HCT116 (cell line): ENCODE data around the gene U2AF1L4. TPM values are rescaled to one million over a fixed set of nuclear protein-coding genes. Genes with fewer than 3 reads are reported as not detected.

Source experiments
- ATAC-seq: fragments of 200-7000 bp; cut with Tn5 transposase; 2 replicates; pipeline ENCODE4 v1.9.1; 2020; ENCODE audit warnings: mild to moderate bottlenecking, moderate library complexity
- BruUV-seq: library from RNA; stranded (reverse); fragments of 400-500 nt; replicated peaks from 2 replicates; lab custom pipeline; 2021; lab: Mats Ljungman, UMichigan
- CTCF ChIA-PET: fragments of 300-600 bp; sonication (Branson Sonifier 250); formaldehyde crosslinking; loops from one replicate; lab custom pipeline; 2021; ENCODE audit warnings: antibody characterized with exemption; lab: Charles Lee
- POLR2A ChIA-PET: fragments of 300-600, 350-600 bp; sonication (Branson Sonifier 250); formaldehyde crosslinking; loops from one replicate; lab custom pipeline; 2021; ENCODE audit warnings: antibody characterized with exemption; lab: Charles Lee
- RAD21 ChIA-PET, 2 experiments: fragments of 300-600 bp; sonication (Branson Sonifier 250); formaldehyde crosslinking; loops; one replicate each; lab custom pipeline; 2023; ENCODE audit warnings: low total read pairs in 2 of 2; ENCODE audit not compliant: uncharacterized antibody in 2 of 2, unreplicated experiment in 2 of 2, low non-redundant PET in 1 of 2; lab: Charles Lee
- DNase-seq: peaks from one replicate; pipeline ENCODE4 v3.0.0-alpha.2; 2010; ENCODE audit warnings: low read depth, low spot score
- H2AFZ ChIP-seq: fragments of 200-600 bp; shearing (Covaris generic), sonication (generic); 2 replicates; pipeline ENCODE4 v1.6.1; 2017; ENCODE audit warnings: low read depth, mixed run types, mixed read lengths, antibody characterized with exemption, low read length; ENCODE audit not compliant: poor library complexity, severe bottlenecking
- H3K27ac ChIP-seq: 2 replicates; pipeline ENCODE4 v1.5.1; 2012; ENCODE audit warnings: low read depth, low read length
- H3K27me3 ChIP-seq: fragments of 200-600 bp; sonication (generic); 2 replicates; pipeline ENCODE4 v1.6.1; 2016; ENCODE audit warnings: mixed run types, low read length, mixed read lengths; ENCODE audit not compliant: insufficient read depth
- H3K36me3 ChIP-seq, 2 experiments: fragments of 200-500 bp in 1 of 2; fragments of 200-600 bp in 1 of 2; sonication (Bioruptor generic) in 1 of 2; sonication (generic) in 1 of 2; 2 replicates each; pipeline versions ENCODE4 v1.5.1 to v1.6.1; 2014 to 2016; ENCODE audit warnings: low read length in 2 of 2, inconsistent platforms in 1 of 2, mixed read lengths in 1 of 2, mixed run types in 1 of 2; ENCODE audit not compliant: insufficient read depth in 2 of 2, control insufficient read depth in 1 of 2
- H3K4me1 ChIP-seq, 2 experiments: fragments of 200-600 bp in 1 of 2; sonication (generic) in 1 of 2; 2 replicates each; pipeline versions ENCODE4 v1.5.1 to v1.6.1; 2012 to 2017; ENCODE audit warnings: low read length in 2 of 2, inconsistent platforms in 1 of 2, mild to moderate bottlenecking in 1 of 2, mixed read lengths in 1 of 2, mixed run types in 1 of 2, moderate library complexity in 1 of 2; ENCODE audit not compliant: insufficient read depth in 2 of 2, control insufficient read depth in 1 of 2
- H3K4me2 ChIP-seq: fragments of 200-600 bp; sonication (generic); 2 replicates; pipeline ENCODE4 v1.6.1; 2017; ENCODE audit warnings: mixed run types, low read length, mixed read lengths
- H3K4me3 ChIP-seq, 2 experiments: fragments of 200-600 bp in 1 of 2; sonication (generic) in 1 of 2; replicated peaks in 1 of 2; 2 replicates each; pipeline ENCODE4 v1.5.1; 2011 to 2016; ENCODE audit warnings: low read length in 2 of 2, control low read depth in 1 of 2, low read depth in 1 of 2, mild to moderate bottlenecking in 1 of 2, mixed read lengths in 1 of 2, mixed run types in 1 of 2
- H3K79me2 ChIP-seq: fragments of 200-600 bp; sonication (generic); 2 replicates; pipeline ENCODE4 v1.6.1; 2017; ENCODE audit warnings: mild to moderate bottlenecking, mixed run types, low read length, moderate library complexity, mixed read lengths; ENCODE audit not compliant: insufficient read depth
- H3K9ac ChIP-seq: fragments of 200-600 bp; sonication (generic); 2 replicates; pipeline ENCODE4 v1.6.1; 2016; ENCODE audit warnings: low read length, mixed read lengths
- H3K9me2 ChIP-seq: fragments of 200-600 bp; sonication (generic), shearing (Covaris generic); 2 replicates; pipeline ENCODE4 v1.6.1; 2017; ENCODE audit warnings: mixed run types, mild to moderate bottlenecking, moderate library complexity; ENCODE audit not compliant: insufficient read depth
- H3K9me3 ChIP-seq, 2 experiments: fragments of 200-500 bp in 1 of 2; fragments of 200-600 bp in 1 of 2; sonication (Bioruptor generic) in 1 of 2; sonication (generic) in 1 of 2; 2 replicates each; pipeline ENCODE4 v1.6.1; 2014 to 2017; ENCODE audit warnings: low read length in 2 of 2, mixed read lengths in 2 of 2, inconsistent platforms in 1 of 2, low read depth in 1 of 2, mild to moderate bottlenecking in 1 of 2, mixed run types in 1 of 2, moderate library complexity in 1 of 2; ENCODE audit not compliant: control insufficient read depth in 1 of 2, insufficient read depth in 1 of 2
- H4K20me1 ChIP-seq: fragments of 200-600 bp; sonication (generic), shearing (Covaris generic); 2 replicates; pipeline ENCODE4 v1.6.1; 2017; ENCODE audit warnings: mixed run types, mild to moderate bottlenecking, moderate library complexity; ENCODE audit not compliant: insufficient read depth
- CEBPB ChIP-seq: IDR thresholded peaks from 2 replicates; pipeline ENCODE4 v1.6.1; 2012; ENCODE audit warnings: low read depth
- EGR1 ChIP-seq: IDR thresholded peaks from 2 replicates; pipeline ENCODE4 v1.6.1; 2012; ENCODE audit warnings: low read depth
- EZH2 ChIP-seq: fragments of 200-600 bp; sonication (generic); IDR thresholded peaks from 2 replicates; pipeline ENCODE4 v1.6.1; 2017; ENCODE audit warnings: antibody characterized with exemption, mixed run types
- EZH2phosphoT487 ChIP-seq: fragments of 200-600 bp; IDR thresholded peaks from 2 replicates; pipeline ENCODE4 v1.6.1; 2018; ENCODE audit warnings: antibody characterized with exemption, borderline replicate concordance
- JUND ChIP-seq: IDR thresholded peaks from 2 replicates; pipeline ENCODE4 v1.6.1; 2012
- POLR2A ChIP-seq: IDR thresholded peaks from 2 replicates; pipeline ENCODE4 v1.7.0; 2011; ENCODE audit warnings: borderline replicate concordance; ENCODE audit not compliant: insufficient read depth, insufficient read length; ENCODE audit errors: extremely low read depth
- RAD21 ChIP-seq: IDR thresholded peaks from 2 replicates; pipeline ENCODE4 v1.6.1; 2012; ENCODE audit warnings: low read depth, mild to moderate bottlenecking
- SIN3A ChIP-seq: IDR thresholded peaks from 2 replicates; pipeline ENCODE4 v1.6.1; 2012; ENCODE audit warnings: low read depth
- SRF ChIP-seq: IDR thresholded peaks from 2 replicates; pipeline ENCODE4 v1.6.1; 2012; ENCODE audit warnings: low read depth
- TCF7L2 ChIP-seq: IDR thresholded peaks from 2 replicates; pipeline ENCODE4 v1.7.0; 2011; ENCODE audit warnings: borderline replicate concordance, inconsistent platforms; ENCODE audit not compliant: insufficient read depth, insufficient read length; ENCODE audit errors: extremely low read depth
- intact Hi-C: fragments of 100-400 bp; cut with micrococcal nuclease; formaldehyde crosslinking; loops from 2 replicates; pipeline ENCODE4 v1.10.0; 2022
- total RNA-seq: library from RNA; stranded (reverse); gene quantifications from one replicate; pipeline ENCODE4 v1.2.1, GENCODE V29; 2021; ENCODE audit not compliant: unreplicated experiment
- TF ChIP-seq, protein P1 (sequence below): IDR thresholded peaks from 2 replicates; pipeline ENCODE4 v1.6.1; 2012; ENCODE audit warnings: low read depth
- TF ChIP-seq, protein P2 (sequence below): IDR thresholded peaks from 2 replicates; pipeline ENCODE4 v1.6.1; 2011; ENCODE audit warnings: mild to moderate bottlenecking, low read length, moderate library complexity; ENCODE audit not compliant: insufficient replicate concordance; ENCODE audit errors: extremely low read depth
- TF ChIP-seq, protein P3 (sequence below): IDR thresholded peaks from 2 replicates; pipeline ENCODE4 v1.6.1; 2012
- TF ChIP-seq, protein P4 (sequence below), 3 experiments: fragments of 200-600 bp in 1 of 3; sonication (generic) in 1 of 3; IDR thresholded peaks in 2 of 3; conservative IDR thresholded peaks in 1 of 3; 2 replicates each; pipeline ENCODE4 v1.5.1; 2012 to 2017; ENCODE audit warnings: low read depth in 2 of 3, low read length in 2 of 3, antibody characterized with exemption in 1 of 3, borderline replicate concordance in 1 of 3, control low read depth in 1 of 3, mild to moderate bottlenecking in 1 of 3, mixed read lengths in 1 of 3, mixed run types in 1 of 3, moderate library complexity in 1 of 3; ENCODE audit not compliant: insufficient read depth in 1 of 3

Gene U2AF1L4
- total RNA-seq, 1 experiment from 2014 or later, result 15.6 TPM

GRCh38 chr19:35734889-35735288 is 10.3 kb downstream of the U2AF1L4 start (continued):
- TF ChIP-seq, protein P1, sequence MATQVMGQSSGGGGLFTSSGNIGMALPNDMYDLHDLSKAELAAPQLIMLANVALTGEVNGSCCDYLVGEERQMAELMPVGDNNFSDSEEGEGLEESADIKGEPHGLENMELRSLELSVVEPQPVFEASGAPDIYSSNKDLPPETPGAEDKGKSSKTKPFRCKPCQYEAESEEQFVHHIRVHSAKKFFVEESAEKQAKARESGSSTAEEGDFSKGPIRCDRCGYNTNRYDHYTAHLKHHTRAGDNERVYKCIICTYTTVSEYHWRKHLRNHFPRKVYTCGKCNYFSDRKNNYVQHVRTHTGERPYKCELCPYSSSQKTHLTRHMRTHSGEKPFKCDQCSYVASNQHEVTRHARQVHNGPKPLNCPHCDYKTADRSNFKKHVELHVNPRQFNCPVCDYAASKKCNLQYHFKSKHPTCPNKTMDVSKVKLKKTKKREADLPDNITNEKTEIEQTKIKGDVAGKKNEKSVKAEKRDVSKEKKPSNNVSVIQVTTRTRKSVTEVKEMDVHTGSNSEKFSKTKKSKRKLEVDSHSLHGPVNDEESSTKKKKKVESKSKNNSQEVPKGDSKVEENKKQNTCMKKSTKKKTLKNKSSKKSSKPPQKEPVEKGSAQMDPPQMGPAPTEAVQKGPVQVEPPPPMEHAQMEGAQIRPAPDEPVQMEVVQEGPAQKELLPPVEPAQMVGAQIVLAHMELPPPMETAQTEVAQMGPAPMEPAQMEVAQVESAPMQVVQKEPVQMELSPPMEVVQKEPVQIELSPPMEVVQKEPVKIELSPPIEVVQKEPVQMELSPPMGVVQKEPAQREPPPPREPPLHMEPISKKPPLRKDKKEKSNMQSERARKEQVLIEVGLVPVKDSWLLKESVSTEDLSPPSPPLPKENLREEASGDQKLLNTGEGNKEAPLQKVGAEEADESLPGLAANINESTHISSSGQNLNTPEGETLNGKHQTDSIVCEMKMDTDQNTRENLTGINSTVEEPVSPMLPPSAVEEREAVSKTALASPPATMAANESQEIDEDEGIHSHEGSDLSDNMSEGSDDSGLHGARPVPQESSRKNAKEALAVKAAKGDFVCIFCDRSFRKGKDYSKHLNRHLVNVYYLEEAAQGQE, result no peak
- TF ChIP-seq SRF, result no peak
- TF ChIP-seq, protein P2, sequence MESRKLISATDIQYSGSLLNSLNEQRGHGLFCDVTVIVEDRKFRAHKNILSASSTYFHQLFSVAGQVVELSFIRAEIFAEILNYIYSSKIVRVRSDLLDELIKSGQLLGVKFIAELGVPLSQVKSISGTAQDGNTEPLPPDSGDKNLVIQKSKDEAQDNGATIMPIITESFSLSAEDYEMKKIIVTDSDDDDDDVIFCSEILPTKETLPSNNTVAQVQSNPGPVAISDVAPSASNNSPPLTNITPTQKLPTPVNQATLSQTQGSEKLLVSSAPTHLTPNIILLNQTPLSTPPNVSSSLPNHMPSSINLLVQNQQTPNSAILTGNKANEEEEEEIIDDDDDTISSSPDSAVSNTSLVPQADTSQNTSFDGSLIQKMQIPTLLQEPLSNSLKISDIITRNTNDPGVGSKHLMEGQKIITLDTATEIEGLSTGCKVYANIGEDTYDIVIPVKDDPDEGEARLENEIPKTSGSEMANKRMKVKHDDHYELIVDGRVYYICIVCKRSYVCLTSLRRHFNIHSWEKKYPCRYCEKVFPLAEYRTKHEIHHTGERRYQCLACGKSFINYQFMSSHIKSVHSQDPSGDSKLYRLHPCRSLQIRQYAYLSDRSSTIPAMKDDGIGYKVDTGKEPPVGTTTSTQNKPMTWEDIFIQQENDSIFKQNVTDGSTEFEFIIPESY, result no peak
- no peak for TF ChIP-seq EZH2
- no peak for TF ChIP-seq CEBPB
- no peak for TF ChIP-seq EGR1
- TF ChIP-seq, all 23 proteins: peak for 0

GRCh38 chr19:35734273-35734672 is 10.9 kb downstream of the U2AF1L4 start:
- no peaks in the 10 kb centered on the region for H4K20me1 ChIP-seq
- ATAC-seq (no peak), DNase-seq (no peak)
- H3K4me3 ChIP-seq, result no peak overlapping the region
- H3K9me2 ChIP-seq, result no peaks in the 10 kb centered on the region
- H3K9ac ChIP-seq, result no peak overlapping the region
- ChIA-PET RAD21 (no interaction called here), CTCF (no interaction called here), POLR2A (no interaction called here)
- no peak for TF ChIP-seq SIN3A
- no peak for TF ChIP-seq POLR2A
- TF ChIP-seq EZH2phosphoT487, result no peak
- TF ChIP-seq EGR1, result no peak
- no peak for TF ChIP-seq TCF7L2
- TF ChIP-seq EZH2, result no peak
- no peak for TF ChIP-seq JUND
- TF ChIP-seq, protein P3, sequence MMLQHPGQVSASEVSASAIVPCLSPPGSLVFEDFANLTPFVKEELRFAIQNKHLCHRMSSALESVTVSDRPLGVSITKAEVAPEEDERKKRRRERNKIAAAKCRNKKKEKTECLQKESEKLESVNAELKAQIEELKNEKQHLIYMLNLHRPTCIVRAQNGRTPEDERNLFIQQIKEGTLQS, result no peak
- TF ChIP-seq, protein P4, sequence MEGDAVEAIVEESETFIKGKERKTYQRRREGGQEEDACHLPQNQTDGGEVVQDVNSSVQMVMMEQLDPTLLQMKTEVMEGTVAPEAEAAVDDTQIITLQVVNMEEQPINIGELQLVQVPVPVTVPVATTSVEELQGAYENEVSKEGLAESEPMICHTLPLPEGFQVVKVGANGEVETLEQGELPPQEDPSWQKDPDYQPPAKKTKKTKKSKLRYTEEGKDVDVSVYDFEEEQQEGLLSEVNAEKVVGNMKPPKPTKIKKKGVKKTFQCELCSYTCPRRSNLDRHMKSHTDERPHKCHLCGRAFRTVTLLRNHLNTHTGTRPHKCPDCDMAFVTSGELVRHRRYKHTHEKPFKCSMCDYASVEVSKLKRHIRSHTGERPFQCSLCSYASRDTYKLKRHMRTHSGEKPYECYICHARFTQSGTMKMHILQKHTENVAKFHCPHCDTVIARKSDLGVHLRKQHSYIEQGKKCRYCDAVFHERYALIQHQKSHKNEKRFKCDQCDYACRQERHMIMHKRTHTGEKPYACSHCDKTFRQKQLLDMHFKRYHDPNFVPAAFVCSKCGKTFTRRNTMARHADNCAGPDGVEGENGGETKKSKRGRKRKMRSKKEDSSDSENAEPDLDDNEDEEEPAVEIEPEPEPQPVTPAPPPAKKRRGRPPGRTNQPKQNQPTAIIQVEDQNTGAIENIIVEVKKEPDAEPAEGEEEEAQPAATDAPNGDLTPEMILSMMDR (IDR thresholded peaks at IDR 0.05 in 2 of 3, conservative IDR thresholded peaks at IDR 0.05 in 1 of 3; ENCODE audit: borderline replicate concordance in 1 of 3, insufficient read depth in 1 of 3, low read depth in 2 of 3, low read length in 2 of 3), result no peak
- TF ChIP-seq RAD21, result no peak
- no peaks in the 10 kb centered on the region for H3K79me2 ChIP-seq
- H3K4me1 ChIP-seq, result no peaks in the 10 kb centered on the region; a peak in 1 of 4 replicates
- H3K27me3 ChIP-seq, result no peaks in the 10 kb centered on the region
- H3K27ac ChIP-seq, result no peak overlapping the region
- H3K9me3 ChIP-seq, result no peaks in the 10 kb centered on the region
- intact Hi-C loops, result no loop called here
- no TSS peak for BruUV-seq
- H2AFZ ChIP-seq, result no peak overlapping the region
- H3K4me2 ChIP-seq, result no peak overlapping the region
- peaks cover 40 to 49% of the 10 kb centered on the region in 2 experiments; a peak in 3 of 4 replicates for H3K36me3 ChIP-seq
